Muscle of leg (tissue), 11 donors: ENCODE data around the gene ADAMTSL1. TPM values are rescaled to one million over a fixed set of nuclear protein-coding genes. Genes with fewer than 3 reads are reported as not detected.
A peak's percentile ranks its signal among the peaks of the same experiment; 100 is the strongest.

Source experiments
- DNase-seq: peaks from one replicate; pipeline ENCODE4 v3.0.0; 2013
- H3K27ac ChIP-seq: one replicate; pipeline ENCODE4 v1.5.1; 2013; ENCODE audit warnings: mild to moderate bottlenecking, low read length, control low read depth
- H3K27me3 ChIP-seq: one replicate; pipeline ENCODE4 v1.6.1; 2013; ENCODE audit warnings: low read length; ENCODE audit not compliant: control insufficient read depth, insufficient read depth
- H3K36me3 ChIP-seq: one replicate; pipeline ENCODE4 v1.6.1; 2013; ENCODE audit warnings: low read length; ENCODE audit not compliant: control insufficient read depth, insufficient read depth
- H3K4me1 ChIP-seq: one replicate; pipeline ENCODE4 v1.6.1; 2013; ENCODE audit warnings: low read length; ENCODE audit not compliant: control insufficient read depth, insufficient read depth
- H3K4me3 ChIP-seq: one replicate; pipeline ENCODE4 v1.5.1; 2013; ENCODE audit warnings: low read length, control low read depth
- H3K9me3 ChIP-seq: replicated peaks from 2 replicates; pipeline ENCODE4 v1.6.1; 2013; ENCODE audit warnings: low read depth, low read length; ENCODE audit not compliant: control insufficient read depth
- WGBS: methylation state at CpG from one replicate; pipeline ENCODE4 v1.1.5; 2013; ENCODE audit warnings: missing lambda C conversion rate; ENCODE audit not compliant: insufficient coverage; 5-methylcytosine and 5-hydroxymethylcytosine counted together
- polyA plus RNA-seq, 8 donors: library from polyadenylated mRNA; unstranded; fragments of 120-200 nt; gene quantifications; one replicate each; pipeline versions ENCODE4 v1.2.1 to v1.2.3, GENCODE V29; 2013; ENCODE audit warnings: inconsistent platforms in 1 of 8, low replicate concordance in 1 of 8; ENCODE audit not compliant: insufficient read length in 8 of 8, insufficient read depth in 1 of 8
- total RNA-seq: library from RNA; stranded (reverse); fragments of 120-200 nt; gene quantifications from one replicate; pipeline ENCODE4 v1.2.4, GENCODE V29; 2013

The ADAMTSL1 gene
- total and polyA plus RNA-seq, 9 donors: 9.9 to 32.9 (median 20.1) TPM

DNA sequence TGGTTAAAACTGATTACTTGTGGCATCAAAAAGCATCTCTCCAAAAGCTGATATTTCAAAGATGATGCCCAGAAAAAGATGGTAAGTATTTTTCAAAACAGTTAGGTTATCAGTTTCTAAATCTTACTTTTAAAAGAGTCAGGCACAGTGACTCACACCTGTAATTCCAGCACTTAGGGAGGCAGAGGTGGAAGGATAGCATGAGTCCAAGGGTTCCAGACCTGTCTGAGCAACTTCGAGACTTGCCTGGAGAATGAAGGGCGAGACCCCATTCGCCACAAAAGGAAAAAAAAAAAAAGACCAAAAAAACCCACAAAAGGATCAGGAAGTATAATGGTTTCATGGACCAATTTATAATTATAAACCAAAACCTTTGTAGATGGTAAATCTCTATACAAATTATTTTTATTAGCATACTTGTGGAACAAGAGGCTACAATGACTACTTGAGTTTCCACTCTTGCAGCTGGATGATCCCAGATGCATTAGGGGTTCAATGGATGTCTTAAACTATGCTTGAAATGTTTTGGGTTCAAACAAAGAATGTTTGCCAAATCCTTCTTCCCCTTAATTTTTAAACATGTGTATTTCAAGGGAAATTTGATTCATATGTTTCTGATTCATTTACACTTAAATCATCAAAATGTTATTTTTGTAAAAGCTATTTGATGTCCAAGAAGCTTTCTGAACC, 96.1 kb downstream of the ADAMTSL1 start:
- Histone ChIP-seq H3K4me1 (no peaks in the 10 kb centered on the region), H3K27ac (no peak overlapping the region), H3K27me3 (no peaks in the 10 kb centered on the region), H3K36me3 (no peaks in the 10 kb centered on the region), H3K4me3 (no peak overlapping the region), H3K9me3 (no peaks in the 10 kb centered on the region)
- WGBS: no CpG with 5 or more reads among the region's 3 CpGs
- DNase-seq: peak; percentile 44

DNA sequence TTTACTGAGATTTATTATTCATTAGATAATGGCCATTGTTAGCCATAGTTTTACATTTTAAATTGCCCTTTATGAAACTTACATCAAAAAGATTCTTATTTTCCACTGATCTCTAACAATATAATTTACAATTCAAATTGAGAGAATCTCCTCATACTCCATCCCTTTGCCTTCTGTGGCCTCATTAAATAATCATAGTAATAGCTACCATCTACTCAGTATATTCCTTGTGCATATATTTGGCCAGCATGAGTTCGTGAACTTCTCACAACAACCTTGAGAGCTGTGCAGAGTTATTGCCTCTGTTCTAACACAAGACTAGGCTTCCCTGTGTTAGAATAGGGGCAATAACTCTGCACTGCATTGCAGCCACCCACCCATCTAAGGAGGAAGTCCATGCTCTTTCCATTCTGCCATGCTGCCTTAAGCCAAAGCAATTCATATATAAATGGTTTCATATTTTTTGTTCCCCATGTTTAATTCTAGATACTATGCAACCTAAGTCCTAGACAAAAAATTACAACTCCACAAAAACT, 99.1 kb downstream of the ADAMTSL1 start:
- DNase-seq: no peak
- Histone ChIP-seq H3K27ac (no peak overlapping the region), H3K27me3 (no peaks in the 10 kb centered on the region), H3K9me3 (no peaks in the 10 kb centered on the region), H3K36me3 (no peaks in the 10 kb centered on the region), H3K4me3 (no peak overlapping the region), H3K4me1 (no peaks in the 10 kb centered on the region)
- no CpG with 5 or more reads among the region's 1 CpG for WGBS

DNA sequence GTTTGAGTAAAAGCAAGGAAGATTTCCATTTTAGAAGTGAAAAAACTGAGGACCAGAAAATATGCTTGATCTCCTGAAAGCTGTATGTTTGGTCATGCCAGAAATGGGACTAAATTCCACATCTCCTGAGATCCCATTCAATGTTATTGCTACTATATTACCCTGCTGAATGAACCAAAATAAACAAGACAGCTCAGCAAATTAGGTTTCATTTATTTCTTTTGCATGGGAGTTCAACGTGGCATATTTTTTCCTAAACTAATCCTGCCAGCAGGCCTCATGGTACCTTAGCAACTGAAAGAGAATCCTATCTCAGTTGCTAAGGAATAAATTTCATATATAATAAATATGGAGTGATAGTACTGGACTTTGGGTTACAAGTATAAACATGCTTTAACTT, 101.7 kb downstream of the ADAMTSL1 start:
- Histone ChIP-seq H3K4me1 (no peaks in the 10 kb centered on the region), H3K36me3 (no peaks in the 10 kb centered on the region), H3K27me3 (no peaks in the 10 kb centered on the region), H3K4me3 (no peak overlapping the region), H3K9me3 (no peaks in the 10 kb centered on the region), H3K27ac (no peak overlapping the region)
- no peak for DNase-seq
- no CpG with 5 or more reads among the region's 1 CpG for WGBS

DNA sequence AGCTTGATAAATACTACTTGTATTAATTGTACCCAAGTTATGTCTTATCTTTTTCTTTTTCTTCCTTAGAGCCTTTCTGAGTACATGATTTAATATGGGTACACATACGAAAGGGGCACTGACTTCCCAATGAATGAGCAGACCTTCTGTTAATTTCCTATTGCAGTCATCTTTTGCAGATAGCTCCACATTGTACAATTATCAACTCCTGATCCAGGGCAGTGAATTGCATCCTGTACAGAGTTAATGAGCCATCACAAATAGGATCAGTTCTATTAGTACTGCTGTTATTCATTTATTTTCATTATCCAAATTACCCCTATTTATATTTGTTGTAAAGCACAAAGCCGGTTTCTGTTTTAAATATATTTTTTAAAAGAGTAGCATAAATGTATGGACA, 105.6 kb downstream of the ADAMTSL1 start:
- Histone ChIP-seq H3K4me1 (no peaks in the 10 kb centered on the region), H3K27ac (no peak overlapping the region), H3K36me3 (no peaks in the 10 kb centered on the region), H3K27me3 (no peaks in the 10 kb centered on the region), H3K4me3 (no peak overlapping the region), H3K9me3 (no peaks in the 10 kb centered on the region)
- no peak for DNase-seq
- no CpG with 5 or more reads among the region's 2 CpGs for WGBS

DNA sequence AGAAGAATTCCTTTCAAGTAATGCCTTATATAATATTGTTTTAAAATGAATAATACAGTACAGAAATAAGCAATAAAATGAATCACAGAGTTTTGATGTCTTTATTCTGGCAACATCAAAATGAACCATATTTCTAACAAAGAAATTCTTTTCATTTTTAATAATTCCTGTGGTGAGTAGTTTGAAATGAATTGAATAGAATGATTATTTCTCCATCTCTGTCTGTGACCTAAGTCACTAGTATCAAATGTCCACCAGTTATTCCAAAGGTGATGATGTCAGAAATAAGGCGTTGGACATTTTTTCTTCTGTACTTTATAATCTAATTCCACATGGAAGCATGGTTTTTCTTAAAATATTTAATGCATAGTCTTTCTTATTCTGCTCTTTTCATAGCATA, 106.2 kb downstream of the ADAMTSL1 start:
- no peaks in the 10 kb centered on the region for H3K36me3 ChIP-seq
- H3K4me1 ChIP-seq: no peaks in the 10 kb centered on the region
- H3K9me3 ChIP-seq: no peaks in the 10 kb centered on the region
- H3K27ac ChIP-seq: no peak overlapping the region
- peak; percentile 53 for DNase-seq
- H3K27me3 ChIP-seq: no peaks in the 10 kb centered on the region
- no CpG with 5 or more reads among the region's 1 CpG for WGBS
- no peak overlapping the region for H3K4me3 ChIP-seq

DNA sequence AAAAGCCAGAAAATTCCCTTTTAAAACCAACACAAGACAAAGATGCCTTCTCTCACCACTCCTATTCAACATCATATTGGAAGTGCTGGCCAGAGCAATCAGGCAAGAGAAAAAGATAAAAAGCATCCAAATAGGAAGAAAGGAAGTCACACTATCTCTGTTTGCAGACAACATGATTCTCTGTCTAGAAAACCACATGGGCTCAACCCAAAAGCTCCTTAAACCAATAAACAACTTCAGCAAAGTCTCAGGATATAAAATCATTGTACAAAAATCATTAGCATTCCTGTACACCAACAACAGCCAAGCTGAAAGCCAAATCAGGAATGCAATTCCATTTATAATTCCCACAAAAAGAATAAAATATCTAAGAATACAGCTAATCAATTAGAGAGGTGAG, 112.0 kb downstream of the ADAMTSL1 start:
- DNase-seq: no peak
- Histone ChIP-seq H3K9me3 (peaks cover 2% of the 10 kb centered on the region), H3K27me3 (no peaks in the 10 kb centered on the region), H3K27ac (no peak overlapping the region), H3K4me1 (no peaks in the 10 kb centered on the region), H3K4me3 (no peak overlapping the region), H3K36me3 (no peaks in the 10 kb centered on the region)

DNA sequence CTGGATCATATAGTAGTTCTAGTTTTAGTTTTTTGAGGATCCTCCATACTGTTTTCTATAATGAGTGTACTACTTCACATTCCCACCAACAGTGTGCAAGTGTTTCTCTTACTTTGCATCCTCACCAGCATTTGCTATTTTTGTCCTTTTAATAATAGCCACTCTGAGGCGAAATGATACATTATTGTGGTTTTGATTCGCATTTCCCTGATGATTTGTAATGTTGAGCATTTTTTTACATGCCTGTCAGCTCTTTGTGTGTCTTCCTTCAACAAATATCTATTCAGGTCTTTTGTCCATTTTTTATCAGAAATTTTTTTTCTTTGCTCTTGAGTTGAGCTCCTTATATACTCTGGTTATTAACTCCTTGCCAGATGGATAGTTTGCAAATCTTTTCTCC, 114.0 kb downstream of the ADAMTSL1 start:
- WGBS: no CpG with 5 or more reads among the region's 2 CpGs
- Histone ChIP-seq H3K27ac (no peak overlapping the region), H3K9me3 (peaks cover 12% of the 10 kb centered on the region), H3K4me1 (no peaks in the 10 kb centered on the region), H3K36me3 (no peaks in the 10 kb centered on the region), H3K27me3 (no peaks in the 10 kb centered on the region), H3K4me3 (no peak overlapping the region)
- no peak for DNase-seq

DNA sequence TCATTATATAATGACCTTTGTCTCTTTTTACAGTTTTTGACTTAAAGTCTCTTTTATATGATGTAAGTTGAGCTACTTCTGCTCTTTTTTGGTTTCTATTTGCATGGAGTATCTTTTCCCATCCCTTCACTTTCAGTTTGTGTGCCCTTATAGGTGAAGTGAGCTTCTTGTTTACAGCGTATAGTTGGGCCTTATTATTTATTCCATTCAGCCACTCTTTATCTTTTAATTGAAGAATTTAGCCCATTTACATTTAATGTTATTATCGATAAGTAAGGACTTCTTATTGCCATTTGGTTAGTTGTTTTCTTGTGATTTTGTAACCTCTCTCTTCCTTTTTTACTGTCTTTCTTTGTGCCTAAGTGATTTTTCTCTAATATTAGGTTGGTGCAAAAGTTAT, 117.3 kb downstream of the ADAMTSL1 start:
- Histone ChIP-seq H3K27ac (no peak overlapping the region), H3K9me3 (peaks cover 16% of the 10 kb centered on the region), H3K4me3 (no peak overlapping the region), H3K4me1 (peaks cover 5% of the 10 kb centered on the region), H3K36me3 (no peaks in the 10 kb centered on the region), H3K27me3 (no peaks in the 10 kb centered on the region)
- no CpG with 5 or more reads among the region's 2 CpGs for WGBS
- no peak for DNase-seq

DNA sequence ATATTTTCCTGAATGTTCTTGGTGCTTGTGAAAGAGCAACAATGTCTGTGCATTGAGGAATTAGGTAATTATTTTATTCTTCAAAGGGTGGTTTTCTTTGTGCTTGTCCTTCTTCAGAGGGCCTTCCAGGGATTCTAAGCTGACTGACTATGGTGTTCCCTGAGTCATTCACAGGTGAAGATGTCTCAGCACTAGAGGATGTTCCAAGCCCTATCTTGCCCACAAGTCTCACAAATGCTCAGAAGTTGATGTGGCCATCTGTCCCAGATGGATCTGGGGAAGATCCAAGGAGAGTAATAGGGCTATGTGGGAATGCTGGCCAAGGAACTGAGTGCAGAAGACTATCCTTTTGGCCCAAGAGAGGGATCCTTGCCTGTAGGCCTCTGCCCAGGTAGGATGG, 120.9 kb downstream of the ADAMTSL1 start:
- Histone ChIP-seq H3K9me3 (peaks cover 16% of the 10 kb centered on the region), H3K27ac (no peak overlapping the region), H3K4me1 (peaks cover 5% of the 10 kb centered on the region), H3K27me3 (no peaks in the 10 kb centered on the region), H3K4me3 (no peak overlapping the region), H3K36me3 (no peaks in the 10 kb centered on the region)
- DNase-seq: no peak

DNA sequence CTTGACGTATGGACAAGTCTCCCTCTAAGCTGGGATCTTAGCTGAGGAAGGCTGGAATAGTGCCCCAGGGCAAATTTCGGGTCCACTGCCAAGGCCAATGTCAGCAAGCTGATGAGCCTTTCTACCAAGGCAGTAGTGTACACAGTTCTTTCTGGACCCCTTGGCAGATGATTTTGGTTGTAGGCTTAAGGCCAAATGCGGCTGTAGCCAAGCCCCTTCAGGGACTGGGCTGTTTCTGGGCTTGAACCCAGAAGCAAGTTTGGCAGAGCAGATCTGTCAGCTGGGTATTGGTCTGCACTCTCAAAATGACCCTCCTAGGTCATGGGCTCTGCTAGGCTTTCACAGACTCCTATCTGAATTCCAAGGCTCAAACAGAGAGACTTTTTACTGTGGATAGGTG, 121.6 kb downstream of the ADAMTSL1 start:
- 55% methylated on average over 3 of the region's 3 CpGs for WGBS
- no peak overlapping the region for H3K4me3 ChIP-seq
- H3K27ac ChIP-seq: no peak overlapping the region
- H3K9me3 ChIP-seq: peaks cover 16% of the 10 kb centered on the region
- peak; percentile 54 for DNase-seq
- no peaks in the 10 kb centered on the region for H3K27me3 ChIP-seq
- peaks cover 5% of the 10 kb centered on the region for H3K4me1 ChIP-seq
- no peaks in the 10 kb centered on the region for H3K36me3 ChIP-seq

DNA sequence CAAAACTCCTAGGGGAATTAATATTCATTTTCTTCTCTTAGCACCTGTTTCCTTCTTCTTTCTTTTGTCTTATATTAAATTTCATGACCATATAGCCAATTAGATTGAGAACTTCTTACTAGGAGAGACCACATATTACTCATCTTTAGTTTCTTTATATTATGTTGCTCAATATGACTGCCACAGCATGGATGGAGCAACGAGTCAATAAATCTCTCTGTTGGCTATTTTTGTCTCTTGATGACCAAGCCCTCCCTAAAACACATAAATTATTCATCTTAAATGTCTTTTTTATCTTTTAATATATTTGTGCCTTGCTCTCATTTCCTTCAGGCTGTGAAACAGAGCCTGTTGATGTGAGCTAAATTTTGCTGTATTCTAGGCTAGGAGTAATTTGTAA, 123.0 kb downstream of the ADAMTSL1 start:
- no peak overlapping the region for H3K27ac ChIP-seq
- no CpG with 5 or more reads among the region's 1 CpG for WGBS
- H3K36me3 ChIP-seq: no peaks in the 10 kb centered on the region
- no peaks in the 10 kb centered on the region for H3K27me3 ChIP-seq
- peaks cover 6% of the 10 kb centered on the region for H3K9me3 ChIP-seq
- H3K4me3 ChIP-seq: no peak overlapping the region
- DNase-seq: no peak
- peaks cover 5% of the 10 kb centered on the region for H3K4me1 ChIP-seq
